T-helper 2 cell treated with Interferon-gamma antibody and Interleukin-4, amounts not matched to agents 5 μg/mL and 100 μg/mL, for 36 hours (primary cell): ENCODE results near the gene MARS1.
"Not testable (repeated sequence)": the region's sequence is repeated elsewhere in the genome, so short reads cannot be mapped to it uniquely, and the experiment has no call there.

Experiments used
- DNase-seq: peaks from one replicate; pipeline ENCODE4 v3.0.0; 2021; ENCODE audit warnings: low spot score
- H3K27ac Mint-ChIP-seq: one replicate; pipeline ENCODE4 v1.8.0; 2021; ENCODE audit warnings: mild to moderate bottlenecking, mixed read lengths
- H3K27me3 Mint-ChIP-seq: one replicate; pipeline ENCODE4 v1.8.0; 2021; ENCODE audit warnings: low read depth, mixed read lengths
- H3K36me3 Mint-ChIP-seq: one replicate; pipeline ENCODE4 v1.8.0; 2021; ENCODE audit warnings: low read depth, mixed read lengths
- H3K4me1 Mint-ChIP-seq: one replicate; pipeline ENCODE4 v1.8.0; 2021; ENCODE audit warnings: low read depth, mixed read lengths
- H3K4me3 Mint-ChIP-seq: one replicate; pipeline ENCODE4 v1.8.0; 2022; ENCODE audit warnings: mild to moderate bottlenecking, moderate library complexity, mixed read lengths
- H3K9me3 Mint-ChIP-seq: one replicate; pipeline ENCODE4 v1.8.0; 2021; ENCODE audit warnings: mixed read lengths

MARS1 gene

DNA sequence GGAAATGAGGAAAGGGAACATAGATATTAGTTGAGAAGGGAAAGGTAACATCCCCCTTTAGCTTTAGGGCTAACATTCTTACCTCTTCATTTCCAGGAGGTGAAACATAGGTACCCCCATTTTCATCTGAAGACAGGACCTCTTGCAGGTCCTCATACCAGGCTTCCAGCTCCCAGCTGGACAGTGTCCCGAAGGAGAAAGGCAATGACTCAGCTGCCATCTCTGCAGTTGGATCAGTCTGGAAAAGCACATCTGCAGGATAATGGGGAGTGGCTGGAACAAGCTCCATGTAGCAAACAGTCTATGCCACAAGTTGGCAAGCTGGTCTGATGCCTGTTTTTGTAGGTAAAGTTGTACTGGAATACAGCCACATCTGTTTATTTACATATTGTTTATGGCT lies 29.3 kb downstream of the MARS1 start:
- Mint-ChIP-seq H3K36me3 (peaks cover 70% of the 10 kb centered on the region), H3K4me1 (peaks cover 29% of the 10 kb centered on the region), H3K4me3 (no peak overlapping the region), H3K9me3 (no peaks in the 10 kb centered on the region), H3K27ac (peak overlapping the region; percentile 58), H3K27me3 (peaks cover 5% of the 10 kb centered on the region)
- no peak for DNase-seq

DNA sequence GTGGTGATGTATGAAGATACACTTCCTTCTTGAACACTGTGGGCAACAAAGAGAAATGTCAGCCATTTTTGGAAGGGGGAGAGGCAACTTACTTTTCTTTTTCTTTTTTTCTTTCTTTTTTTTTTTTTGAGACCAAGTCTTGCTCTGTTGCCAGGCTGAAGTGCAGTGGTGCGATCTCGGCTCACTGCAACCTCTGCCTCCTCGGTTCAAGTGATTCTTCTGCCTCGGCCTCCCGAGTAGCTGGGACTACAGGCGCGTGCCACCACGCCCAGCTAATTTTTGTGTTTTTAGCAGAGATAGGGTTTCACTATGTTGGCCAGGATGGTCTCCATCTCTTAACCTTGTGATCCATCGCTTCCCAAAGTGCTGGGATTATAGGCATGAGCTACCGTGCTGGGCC lies 29.9 kb downstream of the MARS1 start:
- DNase-seq, H3K27me3 Mint-ChIP-seq, H3K9me3 Mint-ChIP-seq, H3K27ac Mint-ChIP-seq: not testable (repeated sequence)
- Mint-ChIP-seq H3K4me3 (peak overlapping the region; percentile 30), H3K36me3 (peaks cover 65% of the 10 kb centered on the region), H3K4me1 (peaks cover 30% of the 10 kb centered on the region)

DNA sequence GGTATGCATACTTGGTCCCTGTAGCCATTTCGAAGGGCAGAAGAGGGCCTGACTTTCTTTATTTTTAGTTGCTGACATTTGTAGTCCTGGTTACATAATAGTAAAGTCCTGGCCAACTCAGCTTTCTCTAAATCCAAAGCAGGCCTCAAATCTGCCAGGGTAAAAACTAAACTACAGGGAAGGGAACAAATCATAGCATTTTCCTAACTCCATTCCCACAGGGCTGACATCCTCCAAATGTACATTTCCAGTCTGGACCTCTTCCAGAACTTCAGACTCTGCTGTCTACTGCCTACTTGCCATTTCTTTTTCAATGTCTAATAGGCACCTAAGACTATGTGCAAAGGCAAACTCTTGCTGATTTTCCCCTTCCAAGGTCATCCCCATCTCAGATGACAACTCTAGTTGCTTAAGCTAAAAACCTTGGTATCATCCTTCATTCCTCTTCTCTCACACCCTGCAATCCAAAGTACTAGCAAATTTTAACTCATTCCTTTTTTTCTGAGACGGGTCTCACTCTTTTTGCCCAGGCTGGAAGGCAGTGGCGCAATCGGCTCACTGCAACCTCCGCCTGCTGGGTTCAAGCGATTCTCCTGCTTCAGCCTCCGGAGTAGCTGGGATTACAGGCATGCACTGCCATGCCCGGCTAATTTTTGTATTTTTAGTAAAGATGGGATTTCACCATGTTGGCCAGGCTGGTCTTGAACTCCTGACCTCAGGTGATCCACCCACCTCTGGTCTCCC lies 30.5 kb downstream of the MARS1 start:
- DNase-seq = no peak
- H3K36me3 Mint-ChIP-seq = peaks cover 62% of the 10 kb centered on the region
- peaks cover 33% of the 10 kb centered on the region for H3K4me1 Mint-ChIP-seq
- H3K27ac Mint-ChIP-seq = peak overlapping the region; percentile 22
- H3K4me3 Mint-ChIP-seq = peak overlapping the region; percentile 97
- peaks cover 5% of the 10 kb centered on the region for H3K27me3 Mint-ChIP-seq
- H3K9me3 Mint-ChIP-seq = no peaks in the 10 kb centered on the region

DNA sequence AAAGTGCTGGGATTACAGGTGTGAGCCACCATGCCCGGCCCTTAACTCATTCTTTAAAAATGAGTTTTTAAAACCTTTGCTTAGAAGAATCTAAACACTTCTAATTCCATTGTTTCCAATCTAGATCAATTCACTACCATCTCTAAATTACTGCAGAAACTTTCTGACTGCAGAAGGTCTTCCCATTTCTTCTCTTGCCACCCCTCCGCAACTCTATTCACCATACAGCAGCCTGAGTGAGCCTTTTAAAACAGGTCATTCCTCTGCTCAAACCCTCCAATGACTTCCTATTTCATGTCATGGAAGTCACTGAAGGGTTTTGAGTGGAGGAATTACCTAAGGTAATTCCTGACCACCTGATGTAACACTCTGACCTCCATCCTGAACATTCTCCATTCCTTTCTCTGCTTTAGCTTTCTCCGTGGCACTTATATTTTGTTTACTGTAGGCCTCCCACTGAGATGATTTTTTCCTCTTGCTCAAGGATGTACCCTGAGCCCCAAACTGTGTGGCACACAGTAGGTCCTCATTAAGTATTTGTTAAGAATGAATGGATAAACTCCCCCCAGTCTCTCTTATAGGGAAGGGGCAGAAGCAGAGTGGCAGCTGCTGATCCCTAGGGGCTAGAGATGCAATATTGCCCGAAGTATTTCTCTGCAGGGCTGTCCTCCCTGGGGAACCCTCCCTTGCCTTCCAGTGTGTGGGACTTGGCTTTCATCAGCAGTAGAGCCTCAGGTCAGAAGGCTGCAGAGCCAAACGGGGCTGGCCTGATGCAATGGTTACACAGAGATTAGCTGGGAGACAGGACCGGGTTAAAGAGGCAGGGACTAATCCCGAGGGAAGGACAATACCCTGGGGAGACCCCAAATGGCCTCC lies 31.3 kb downstream of the MARS1 start:
- peaks cover 5% of the 10 kb centered on the region for H3K27me3 Mint-ChIP-seq
- H3K4me1 Mint-ChIP-seq = peaks cover 41% of the 10 kb centered on the region
- H3K9me3 Mint-ChIP-seq = no peaks in the 10 kb centered on the region

DNA sequence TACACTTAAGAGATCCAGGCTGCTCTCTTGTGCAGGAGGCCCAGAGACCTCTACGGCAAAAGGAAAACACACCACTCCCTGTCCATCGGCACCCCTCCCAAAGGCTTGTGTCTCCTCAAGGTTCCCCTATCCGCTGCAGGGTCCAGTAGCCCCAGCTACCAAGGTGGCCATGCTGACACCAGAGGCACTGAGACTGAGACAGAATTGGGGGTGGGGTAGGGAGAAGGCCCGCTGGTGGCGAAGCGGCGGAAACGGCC lies 31.9 kb downstream of the MARS1 start:
- no peak for DNase-seq
- peaks cover 5% of the 10 kb centered on the region for H3K27me3 Mint-ChIP-seq

More for the DNA sequence above, 31.3 kb downstream of the MARS1 start:
- peak overlapping the region; percentile 97 for H3K4me3 Mint-ChIP-seq
- no peak for DNase-seq
- H3K27ac Mint-ChIP-seq = peak overlapping the region; percentile 100
- peaks cover 65% of the 10 kb centered on the region for H3K36me3 Mint-ChIP-seq

DNA sequence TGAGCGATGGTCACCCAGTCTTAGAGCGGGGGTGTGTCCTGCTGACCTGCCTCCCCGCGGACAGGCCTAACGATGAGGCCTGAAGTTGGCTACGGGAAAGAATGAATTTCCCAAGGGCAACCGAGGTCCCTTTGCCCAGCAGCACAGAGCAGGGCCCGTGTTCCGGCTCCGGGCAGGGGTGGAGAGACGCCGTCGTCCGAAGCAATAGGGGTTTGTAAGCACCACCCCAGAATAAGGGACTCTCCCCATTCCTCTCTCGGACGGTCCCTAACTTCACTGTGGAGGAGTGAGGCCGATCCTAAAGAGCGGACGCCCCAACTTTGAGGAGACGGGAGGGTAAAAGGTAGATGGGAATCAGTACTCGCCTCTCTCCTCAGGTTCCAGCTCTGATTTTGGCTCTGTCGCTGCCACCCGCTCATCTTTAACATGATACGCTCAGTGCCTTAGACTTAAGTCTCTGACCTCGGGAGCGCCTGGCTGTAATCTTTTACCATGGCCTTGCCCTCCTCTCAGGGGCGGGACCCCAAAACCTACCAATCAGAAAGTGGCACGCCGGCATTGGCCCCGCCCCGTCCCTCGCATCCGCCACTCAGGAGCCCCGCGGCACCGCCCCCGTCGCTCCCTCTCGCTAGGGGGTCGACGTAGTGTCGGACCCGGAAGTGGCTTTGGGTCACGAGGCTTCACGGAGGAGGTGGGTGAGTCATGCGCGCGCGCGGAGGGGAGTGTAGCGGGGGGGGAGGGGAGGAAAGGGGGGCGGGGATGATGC lies 32.4 kb downstream of the MARS1 start, which contains the start of gene DDIT3:
Gene DDIT3, minus strand, starts transcription at position 462 of the 766 bp plus-strand sequence. CDS start 3,108 bp downstream, outside the sequence.
- Mint-ChIP-seq H3K27me3 (peaks cover 5% of the 10 kb centered on the region), H3K9me3 (no peaks in the 10 kb centered on the region), H3K36me3 (peaks cover 67% of the 10 kb centered on the region), H3K4me3 (peak within 1 kb of the TSS; percentile 97), H3K27ac (peak within 1 kb of the TSS; percentile 100), H3K4me1 (peaks cover 46% of the 10 kb centered on the region)
- DNase-seq = peak; percentile 99

More for the DNA sequence above, 31.9 kb downstream of the MARS1 start:
- H3K27ac Mint-ChIP-seq = peak overlapping the region; percentile 100
- H3K4me3 Mint-ChIP-seq = peak overlapping the region; percentile 97
- H3K4me1 Mint-ChIP-seq = peaks cover 44% of the 10 kb centered on the region
- H3K9me3 Mint-ChIP-seq = no peaks in the 10 kb centered on the region
- H3K36me3 Mint-ChIP-seq = peaks cover 65% of the 10 kb centered on the region

DNA sequence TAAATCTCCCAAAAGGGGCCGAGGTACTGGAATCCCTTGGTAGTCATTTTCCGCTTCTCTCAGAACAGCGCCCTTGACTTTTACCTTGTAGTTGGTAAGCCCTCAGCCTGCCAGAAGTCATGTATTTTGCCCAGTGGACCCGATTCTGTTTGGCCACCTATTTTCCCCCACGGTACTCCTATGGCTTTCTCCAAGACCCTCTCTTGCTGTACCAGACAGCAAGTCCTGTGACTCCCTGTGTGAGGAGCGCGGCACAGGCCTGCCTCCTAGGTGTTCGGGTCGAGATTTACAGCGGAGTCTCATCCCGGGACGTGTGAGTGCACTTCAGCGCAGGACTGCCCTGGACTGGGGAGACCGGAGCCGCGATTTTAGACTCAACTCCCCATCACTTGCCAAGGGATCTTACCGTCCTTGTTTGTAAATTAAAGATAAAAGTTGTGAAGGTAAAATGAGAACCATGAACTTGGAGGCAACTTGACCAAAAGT lies 33.7 kb downstream of the MARS1 start:
- DNase-seq = peak; percentile 27
- H3K27ac Mint-ChIP-seq = peak overlapping the region; percentile 100
- H3K4me1 Mint-ChIP-seq = peaks cover 46% of the 10 kb centered on the region
- H3K27me3 Mint-ChIP-seq = peaks cover 5% of the 10 kb centered on the region
- no peaks in the 10 kb centered on the region for H3K9me3 Mint-ChIP-seq
- H3K4me3 Mint-ChIP-seq = peak overlapping the region; percentile 97
- peaks cover 54% of the 10 kb centered on the region for H3K36me3 Mint-ChIP-seq

DNA sequence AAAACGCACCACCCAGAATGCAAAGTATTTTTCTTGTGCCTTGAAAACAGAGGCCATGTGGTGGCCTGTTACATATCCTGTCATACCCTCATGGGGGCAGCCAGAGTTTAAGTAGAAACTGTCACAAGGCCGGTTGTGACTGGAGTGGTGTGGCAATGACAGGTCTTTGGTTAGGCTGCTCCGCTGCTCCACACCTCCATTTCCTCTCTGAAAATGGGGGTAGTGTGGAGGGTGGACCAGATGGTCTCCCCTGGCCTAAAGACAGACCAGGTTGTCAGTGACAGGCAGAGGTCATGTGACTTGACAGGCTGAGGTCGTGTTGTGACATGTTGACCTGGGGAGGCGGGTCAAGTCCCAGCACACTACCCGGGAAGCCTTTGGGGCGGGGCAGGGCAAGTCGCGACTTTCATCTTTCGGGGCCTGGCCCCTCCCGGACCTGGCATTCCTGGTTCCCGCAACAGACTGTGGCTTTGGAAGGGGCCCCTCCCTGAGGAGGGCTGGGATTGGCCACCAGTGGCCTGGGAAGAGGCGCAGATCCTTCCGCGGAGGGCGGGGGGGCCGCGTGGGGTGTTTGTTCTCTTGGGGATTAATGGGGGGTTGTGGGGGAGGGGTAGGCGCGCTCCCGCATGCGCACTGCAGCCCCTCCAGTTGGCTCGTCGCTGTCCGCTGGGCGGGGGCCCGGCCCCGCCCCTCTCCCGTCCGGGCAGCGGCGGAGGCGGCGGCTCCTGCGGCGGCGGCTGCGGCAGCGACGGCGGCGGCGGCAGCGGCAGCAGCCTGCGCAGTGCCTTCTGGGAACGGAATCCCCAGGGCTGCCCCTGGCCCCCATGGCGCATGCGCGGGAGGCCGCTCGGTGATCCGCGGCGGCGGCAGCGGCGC lies 34.4 kb downstream of the MARS1 start, which contains the start of gene MBD6:
Gene MBD6, plus strand, starts transcription at position 814 of the 876 bp plus-strand sequence. CDS start 1,480 bp downstream, outside the sequence.
- Mint-ChIP-seq H3K36me3 (peaks cover 54% of the 10 kb centered on the region), H3K4me1 (peaks cover 46% of the 10 kb centered on the region), H3K27ac (peak within 1 kb of the TSS; percentile 100), H3K4me3 (peak within 1 kb of the TSS; percentile 97), H3K9me3 (no peaks in the 10 kb centered on the region), H3K27me3 (peaks cover 5% of the 10 kb centered on the region)
- DNase-seq = peak; percentile 94

DNA sequence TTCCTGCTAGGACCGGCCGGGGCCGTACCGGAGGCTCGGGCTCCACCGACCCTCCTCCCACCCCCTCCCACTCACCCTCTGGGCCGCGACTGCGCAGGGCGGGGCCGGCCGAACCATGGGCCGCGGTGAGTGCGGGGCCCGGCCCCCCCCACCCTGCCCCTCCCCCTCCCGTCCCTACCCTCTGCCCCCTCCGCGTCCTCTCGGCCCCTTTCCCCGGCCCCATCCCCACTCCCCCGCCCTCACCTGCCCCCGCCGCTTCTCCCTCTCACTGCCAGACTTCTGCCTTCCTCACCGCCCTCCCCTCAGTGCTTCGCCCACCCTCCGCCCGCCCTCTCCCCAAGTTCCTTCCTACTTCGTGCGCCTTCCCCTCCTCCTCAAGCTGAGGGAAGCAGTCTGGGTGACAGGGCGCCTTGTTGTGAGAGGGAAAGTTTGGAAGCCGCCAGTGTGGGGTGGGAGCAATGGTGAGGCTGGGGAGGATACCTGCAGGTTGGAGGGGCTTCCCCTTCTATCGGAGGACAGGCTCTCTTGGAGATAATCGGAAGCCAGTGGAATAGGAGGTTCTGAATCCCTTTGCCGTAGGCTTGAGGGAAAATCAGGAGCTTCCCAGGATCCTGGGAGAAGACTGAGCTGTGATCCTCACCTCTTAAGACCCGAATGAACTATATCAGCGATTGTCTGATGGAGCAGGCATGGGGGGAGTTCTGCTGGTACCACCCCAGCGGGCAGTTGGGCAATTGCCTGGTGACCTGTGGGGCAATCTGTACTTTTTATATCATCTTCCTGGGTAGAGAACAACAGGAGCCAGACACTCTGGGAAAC lies 35.2 kb downstream of the MARS1 start:
- H3K27me3 Mint-ChIP-seq = peaks cover 5% of the 10 kb centered on the region
- H3K4me1 Mint-ChIP-seq = peaks cover 41% of the 10 kb centered on the region
- peaks cover 48% of the 10 kb centered on the region for H3K36me3 Mint-ChIP-seq
- peak overlapping the region; percentile 90 for H3K27ac Mint-ChIP-seq
- peak overlapping the region; percentile 97 for H3K4me3 Mint-ChIP-seq
- H3K9me3 Mint-ChIP-seq = no peaks in the 10 kb centered on the region
- no peak for DNase-seq

DNA sequence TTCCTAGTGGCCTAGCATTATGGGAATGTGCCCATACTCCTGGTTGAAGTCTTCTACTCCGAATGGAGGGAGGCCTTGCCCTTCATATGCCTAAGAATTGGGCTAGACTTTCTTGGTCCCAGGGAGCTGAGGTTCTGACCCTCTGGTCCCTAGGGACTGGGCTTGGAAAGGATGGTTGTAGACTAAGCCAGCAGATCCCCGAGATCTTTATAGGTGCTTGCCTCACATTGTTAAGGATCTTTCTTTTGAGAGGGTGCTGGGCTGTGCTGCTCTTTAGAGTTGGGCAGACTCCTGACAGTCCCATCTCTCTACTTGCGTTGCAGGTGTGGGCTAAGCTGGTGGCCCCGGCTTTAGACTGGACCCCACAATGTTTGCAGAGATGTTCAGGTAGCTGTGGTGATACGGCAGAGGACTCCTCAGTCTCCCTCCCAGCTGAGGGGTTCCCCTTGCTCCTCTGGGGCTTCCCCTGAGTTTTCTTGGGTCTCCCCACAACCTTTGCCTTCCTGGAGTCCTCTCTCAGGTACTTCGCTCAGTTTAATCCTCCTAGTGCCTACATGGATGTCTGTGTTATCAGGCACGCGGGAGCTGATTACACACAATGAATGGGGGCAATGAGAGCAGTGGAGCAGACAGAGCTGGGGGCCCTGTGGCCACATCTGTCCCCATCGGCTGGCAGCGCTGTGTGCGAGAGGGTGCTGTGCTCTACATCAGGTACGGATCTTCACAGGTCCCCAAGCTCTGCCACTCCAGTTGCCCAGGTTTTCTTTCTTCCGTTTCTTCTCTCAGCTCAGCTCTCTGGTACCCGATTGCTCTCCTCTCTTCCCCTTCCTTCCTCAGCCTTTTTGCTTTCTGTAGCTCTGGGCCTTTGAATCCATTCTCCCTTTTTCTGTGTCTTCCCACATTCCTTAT lies 36.1 kb downstream of the MARS1 start:
- Mint-ChIP-seq H3K36me3 (peaks cover 48% of the 10 kb centered on the region), H3K27me3 (peaks cover 5% of the 10 kb centered on the region), H3K4me1 (peaks cover 34% of the 10 kb centered on the region), H3K9me3 (no peaks in the 10 kb centered on the region), H3K27ac (peak overlapping the region; percentile 90), H3K4me3 (peak overlapping the region; percentile 97)
- DNase-seq = no peak

DNA sequence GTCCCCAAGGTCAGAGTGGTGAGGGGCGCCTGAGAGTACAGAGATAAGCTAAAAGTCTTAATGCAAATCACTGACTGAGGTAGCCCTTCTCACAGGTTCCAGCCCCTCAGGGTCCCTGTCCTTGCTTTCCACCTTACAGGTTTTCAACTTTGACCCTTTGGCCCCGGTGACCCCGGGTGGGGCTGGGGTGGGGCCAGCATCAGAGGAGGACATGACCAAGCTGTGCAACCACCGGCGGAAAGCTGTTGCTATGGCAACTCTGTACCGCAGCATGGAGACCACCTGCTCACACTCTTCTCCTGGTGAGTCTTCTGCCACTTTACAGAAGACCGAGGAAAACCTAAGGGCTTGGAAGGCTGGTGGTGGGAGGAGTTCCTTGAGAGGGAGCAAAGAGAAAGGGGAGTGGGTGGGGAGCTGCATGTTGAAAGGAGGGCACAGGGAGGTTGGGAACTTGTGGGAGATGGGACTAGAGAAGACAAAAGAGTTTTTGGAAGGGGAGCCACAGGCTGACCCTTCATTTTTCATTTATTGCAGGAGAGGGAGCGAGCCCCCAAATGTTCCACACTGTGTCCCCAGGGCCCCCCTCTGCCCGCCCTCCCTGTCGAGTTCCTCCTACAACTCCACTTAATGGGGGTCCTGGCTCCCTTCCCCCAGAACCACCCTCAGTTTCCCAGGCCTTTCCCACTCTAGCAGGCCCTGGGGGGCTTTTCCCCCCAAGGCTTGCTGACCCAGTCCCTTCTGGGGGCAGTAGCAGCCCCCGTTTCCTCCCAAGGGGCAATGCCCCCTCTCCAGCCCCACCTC lies 37.1 kb downstream of the MARS1 start:
- Mint-ChIP-seq H3K27ac (peak overlapping the region; percentile 90), H3K4me1 (peaks cover 30% of the 10 kb centered on the region), H3K9me3 (no peaks in the 10 kb centered on the region), H3K27me3 (peaks cover 5% of the 10 kb centered on the region), H3K36me3 (peaks cover 48% of the 10 kb centered on the region), H3K4me3 (peak overlapping the region; percentile 97)
- no peak for DNase-seq
